ENCODE measurements around the gene ROR1. TPM values are rescaled to one million over a fixed set of nuclear protein-coding genes. Genes with fewer than 3 reads are reported as not detected.

Gene ROR1
- total and polyA plus RNA-seq, 10 of the 15 experiments (the other 5 are each of a cell fraction or from before 2014, with no cell fraction given) = 0.02 to 0.08 (median 0.05) TPM; not detected in 6

GRCh38 chr1:64199154-64199553, 425.3 kb downstream of the ROR1 start:
- Histone ChIP-seq H2AFZ (ENCODE audit: control insufficient read depth, low read depth, low read length) (no peak overlapping the region), H3K4me2 (ENCODE audit: control insufficient read depth, insufficient read depth) (no peak overlapping the region), H3K27me3 (replicated peaks in 1 of 2; ENCODE audit: control insufficient read depth in 2 of 2, insufficient read depth in 2 of 2, low read length in 1 of 2) (no peaks in the 10 kb centered on the region), H3K4me3 (no peak overlapping the region), H3K9me3 (replicated peaks; ENCODE audit: control insufficient read depth, insufficient read depth, low read length) (no peaks in the 10 kb centered on the region), H3K9ac (ENCODE audit: control insufficient read depth, insufficient read depth, low read length) (no peak overlapping the region), H3K79me2 (ENCODE audit: control insufficient read depth, insufficient read depth, low read length) (no peaks in the 10 kb centered on the region), H3K4me1 (ENCODE audit: control insufficient read depth, insufficient read depth, low read length) (no peaks in the 10 kb centered on the region), H4K20me1 (ENCODE audit: control insufficient read depth, insufficient read depth) (no peaks in the 10 kb centered on the region), H3K36me3 (ENCODE audit: control insufficient read depth in 2 of 2, insufficient read depth in 2 of 2, low read length in 1 of 2) (no peaks in the 10 kb centered on the region), H3K27ac (ENCODE audit: control insufficient read depth, insufficient read depth) (no peak overlapping the region)
- CTCF ChIA-PET = no interaction called here
- FAIRE-seq = no peak
- ATAC-seq = no peak
- in situ Hi-C loops (cut with MboI) = no loop called here
- BruUV-seq (replicated peaks) = no TSS peak
- DNase-seq (ENCODE audit: low read depth, low spot score) = no peak
- intact Hi-C loops (cut with micrococcal nuclease; ENCODE audit: unreplicated experiment) = no loop called here
- POLR2A ChIA-PET = no interaction called here
- WGBS (ENCODE audit: insufficient coverage, insufficient replicate concordance, low lambda C conversion rate, missing lambda C conversion rate) = 0% methylated on average over 1 of the region's 2 CpGs
- RAD21 ChIA-PET (ENCODE audit: unreplicated experiment) = interaction anchor here (1.1 kb wide), 1 partner anchor 45 kb away, joined by 3 read pairs; no protein-coding TSS in a partner anchor
- SMC1A ChIA-PET (ENCODE audit: uncharacterized antibody, unreplicated experiment) = interaction anchor here (0.9 kb wide), 1 partner anchor 22 kb away, joined by 3 read pairs; no protein-coding TSS in a partner anchor
- TF ChIP-seq MYB (IDR thresholded peaks at IDR 0.05; ENCODE audit: borderline replicate concordance, low read depth, low read length) (no peak), IKZF2 (IDR thresholded peaks at IDR 0.05) (no peak)

GRCh38 chr1:64200064-64200463, 426.2 kb downstream of the ROR1 start:
- ATAC-seq = no peak
- H4K20me1 ChIP-seq (ENCODE audit: control insufficient read depth, insufficient read depth) = no peaks in the 10 kb centered on the region
- no peak overlapping the region for H2AFZ ChIP-seq (ENCODE audit: control insufficient read depth, low read depth, low read length)
- no peaks in the 10 kb centered on the region for H3K79me2 ChIP-seq (ENCODE audit: control insufficient read depth, insufficient read depth, low read length)
- 33% methylated on average over 1 of the region's 1 CpG for WGBS (ENCODE audit: insufficient coverage, insufficient replicate concordance, low lambda C conversion rate, missing lambda C conversion rate)
- ChIA-PET POLR2A (no interaction called here), SMC1A (ENCODE audit: uncharacterized antibody, unreplicated experiment) (no interaction called here), RAD21 (ENCODE audit: unreplicated experiment) (interaction anchor here (0.6 kb wide), 1 partner anchor 49 kb away, joined by 3 read pairs; no protein-coding TSS in a partner anchor), CTCF (no interaction called here)
- H3K4me1 ChIP-seq (ENCODE audit: control insufficient read depth, insufficient read depth, low read length) = no peaks in the 10 kb centered on the region
- no peak overlapping the region for H3K4me3 ChIP-seq
- no peak overlapping the region for H3K4me2 ChIP-seq (ENCODE audit: control insufficient read depth, insufficient read depth)
- no peak for FAIRE-seq
- in situ Hi-C loops (cut with MboI) (no loop called here), intact Hi-C loops (cut with micrococcal nuclease; ENCODE audit: unreplicated experiment) (no loop called here)
- no peaks in the 10 kb centered on the region for H3K9me3 ChIP-seq (replicated peaks; ENCODE audit: control insufficient read depth, insufficient read depth, low read length)
- DNase-seq (ENCODE audit: low read depth, low spot score) = no peak
- no TSS peak for BruUV-seq (replicated peaks)
- no peaks in the 10 kb centered on the region for H3K27me3 ChIP-seq (replicated peaks in 1 of 2; ENCODE audit: control insufficient read depth in 2 of 2, insufficient read depth in 2 of 2, low read length in 1 of 2)
- TF ChIP-seq ZNF274 (IDR thresholded peaks at IDR 0.05; ENCODE audit: insufficient read depth, insufficient read length) (no peak), HDGF (IDR thresholded peaks at IDR 0.05) (no peak), NKRF (conservative IDR thresholded peaks at IDR 0.05) (no peak), FOXK2 (IDR thresholded peaks at IDR 0.05) (no peak), MEF2A (IDR thresholded peaks at IDR 0.05; ENCODE audit: insufficient read depth, low read depth, low read length) (no peak), ZNF687 (IDR thresholded peaks at IDR 0.05) (no peak), YBX1 (IDR thresholded peaks at IDR 0.05) (no peak), GATAD2B (conservative IDR thresholded peaks at IDR 0.05; ENCODE audit: low read depth) (no peak), SUZ12 (IDR thresholded peaks at IDR 0.05; ENCODE audit: unreplicated experiment) (no peak), SUPT20H (IDR thresholded peaks at IDR 0.05; ENCODE audit: borderline replicate concordance, control insufficient read depth, low read depth, low read length) (no peak), ZZZ3 (IDR thresholded peaks at IDR 0.05; ENCODE audit: control insufficient read depth, insufficient read length, low read depth) (no peak), PAX8 (IDR thresholded peaks at IDR 0.05) (no peak)
- H3K36me3 ChIP-seq (ENCODE audit: control insufficient read depth in 2 of 2, insufficient read depth in 2 of 2, low read length in 1 of 2) = no peaks in the 10 kb centered on the region
- H3K9ac ChIP-seq (ENCODE audit: control insufficient read depth, insufficient read depth, low read length) = no peak overlapping the region
- no peak overlapping the region for H3K27ac ChIP-seq (ENCODE audit: control insufficient read depth, insufficient read depth)
